ENCODE data around the gene CELF1.
"Not testable (repeated sequence)": the region's sequence is repeated elsewhere in the genome, so short reads cannot be mapped to it uniquely, and the experiment has no call there.

Gene CELF1

GRCh38 chr11:47461876-47462275, 91.1 kb downstream of the CELF1 start:
- H3F3A ChIP-seq (ENCODE audit: insufficient read depth, low read length), result no peaks in the 10 kb centered on the region
- no peak overlapping the region for H2AFZ ChIP-seq (ENCODE audit: low read length)
- H3K27me3 ChIP-seq (ENCODE audit: insufficient read depth, low read length), result no peaks in the 10 kb centered on the region
- H3K27ac ChIP-seq (ENCODE audit: low read depth, low read length, poor library complexity, severe bottlenecking), result no peak overlapping the region
- H3K4me3 ChIP-seq (ENCODE audit: low read depth, low read length, poor library complexity, severe bottlenecking), result no peak overlapping the region
- TF ChIP-seq, protein P1, sequence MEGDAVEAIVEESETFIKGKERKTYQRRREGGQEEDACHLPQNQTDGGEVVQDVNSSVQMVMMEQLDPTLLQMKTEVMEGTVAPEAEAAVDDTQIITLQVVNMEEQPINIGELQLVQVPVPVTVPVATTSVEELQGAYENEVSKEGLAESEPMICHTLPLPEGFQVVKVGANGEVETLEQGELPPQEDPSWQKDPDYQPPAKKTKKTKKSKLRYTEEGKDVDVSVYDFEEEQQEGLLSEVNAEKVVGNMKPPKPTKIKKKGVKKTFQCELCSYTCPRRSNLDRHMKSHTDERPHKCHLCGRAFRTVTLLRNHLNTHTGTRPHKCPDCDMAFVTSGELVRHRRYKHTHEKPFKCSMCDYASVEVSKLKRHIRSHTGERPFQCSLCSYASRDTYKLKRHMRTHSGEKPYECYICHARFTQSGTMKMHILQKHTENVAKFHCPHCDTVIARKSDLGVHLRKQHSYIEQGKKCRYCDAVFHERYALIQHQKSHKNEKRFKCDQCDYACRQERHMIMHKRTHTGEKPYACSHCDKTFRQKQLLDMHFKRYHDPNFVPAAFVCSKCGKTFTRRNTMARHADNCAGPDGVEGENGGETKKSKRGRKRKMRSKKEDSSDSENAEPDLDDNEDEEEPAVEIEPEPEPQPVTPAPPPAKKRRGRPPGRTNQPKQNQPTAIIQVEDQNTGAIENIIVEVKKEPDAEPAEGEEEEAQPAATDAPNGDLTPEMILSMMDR (IDR thresholded peaks at IDR 0.05; ENCODE audit: low read length), result no peak
- TF ChIP-seq EZH2 (IDR thresholded peaks at IDR 0.05; ENCODE audit: borderline replicate concordance, low read length), result no peak
- no peaks in the 10 kb centered on the region for H3K79me2 ChIP-seq (ENCODE audit: insufficient read depth, low read length)
- H3K9me3 ChIP-seq (ENCODE audit: low read length), result no peaks in the 10 kb centered on the region
- H3K9me2 ChIP-seq (ENCODE audit: low read depth, low read length), result no peaks in the 10 kb centered on the region
- H3K36me3 ChIP-seq (ENCODE audit: insufficient read depth, low read length), result peaks cover 21% of the 10 kb centered on the region; the same call in 1 of the 2 replicates
- no peak overlapping the region for H3K9ac ChIP-seq (ENCODE audit: low read length)
- H3K4me2 ChIP-seq (ENCODE audit: low read length), result no peak overlapping the region
- no peaks in the 10 kb centered on the region for H3K4me1 ChIP-seq (ENCODE audit: insufficient read depth, low read length, severe bottlenecking)
- H4K20me1 ChIP-seq (ENCODE audit: insufficient read depth, low read length), result no peaks in the 10 kb centered on the region

- no peaks in the 10 kb centered on the region for H3F3A ChIP-seq (ENCODE audit: insufficient read depth, low read length)
- H3K36me3 ChIP-seq (ENCODE audit: insufficient read depth, low read length), result peaks cover 15% of the 10 kb centered on the region; the same call in 1 of the 2 replicates
- H3K9me3 ChIP-seq (ENCODE audit: low read length), result no peaks in the 10 kb centered on the region
- no peak overlapping the region for H2AFZ ChIP-seq (ENCODE audit: low read length)
- no peaks in the 10 kb centered on the region for H4K20me1 ChIP-seq (ENCODE audit: insufficient read depth, low read length)
- H3K4me2 ChIP-seq (ENCODE audit: low read length), result no peak overlapping the region
- H3K27ac ChIP-seq (ENCODE audit: low read depth, low read length, poor library complexity, severe bottlenecking), result no peak overlapping the region
- no peaks in the 10 kb centered on the region for H3K79me2 ChIP-seq (ENCODE audit: insufficient read depth, low read length)
- TF ChIP-seq, protein P1 (IDR thresholded peaks at IDR 0.05; ENCODE audit: low read length), result no peak
- no peak for TF ChIP-seq EZH2 (IDR thresholded peaks at IDR 0.05; ENCODE audit: borderline replicate concordance, low read length)
- no peaks in the 10 kb centered on the region for H3K9me2 ChIP-seq (ENCODE audit: low read depth, low read length)
- H3K27me3 ChIP-seq (ENCODE audit: insufficient read depth, low read length), result no peaks in the 10 kb centered on the region
- H3K9ac ChIP-seq (ENCODE audit: low read length), result no peak overlapping the region
- no peak overlapping the region for H3K4me3 ChIP-seq (ENCODE audit: low read depth, low read length, poor library complexity, severe bottlenecking)
- H3K4me1 ChIP-seq (ENCODE audit: insufficient read depth, low read length, severe bottlenecking), result no peaks in the 10 kb centered on the region
Measured at GRCh38 chr11:47460571-47461235, 92.2 kb downstream of the CELF1 start.

DNA sequence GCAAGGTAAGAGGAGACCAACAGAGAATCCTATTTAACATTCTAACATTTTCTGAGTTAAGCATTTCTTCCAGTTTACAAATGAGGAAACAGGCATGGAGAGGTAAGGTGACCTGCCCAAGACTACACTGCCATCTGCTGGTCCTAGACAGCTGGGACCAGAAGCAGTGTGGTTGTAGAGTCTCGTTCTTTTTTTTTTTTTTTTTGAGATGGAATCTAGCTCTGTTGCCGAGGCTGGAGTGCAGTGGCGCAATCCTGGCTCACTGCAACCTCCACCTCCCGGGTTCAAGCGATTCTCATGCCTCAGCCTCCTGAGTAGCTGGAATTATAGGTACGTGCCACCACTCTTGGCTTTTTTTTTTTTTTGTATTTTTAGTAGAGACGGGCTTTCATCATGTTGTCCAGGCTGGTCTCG, 98.7 kb downstream of the CELF1 start:
- TF ChIP-seq, protein P1 (IDR thresholded peaks at IDR 0.05; ENCODE audit: low read length), result peak; percentile 87

More for the DNA sequence above, 98.7 kb downstream of the CELF1 start:
- H3K9ac ChIP-seq (ENCODE audit: low read length); H3K27me3 ChIP-seq (ENCODE audit: insufficient read depth, low read length); H3K4me1 ChIP-seq (ENCODE audit: insufficient read depth, low read length, severe bottlenecking); H3K9me3 ChIP-seq (ENCODE audit: low read length); H3K4me2 ChIP-seq (ENCODE audit: low read length); H3K27ac ChIP-seq (ENCODE audit: low read depth, low read length, poor library complexity, severe bottlenecking); H3K36me3 ChIP-seq (ENCODE audit: insufficient read depth, low read length); H2AFZ ChIP-seq (ENCODE audit: low read length); H3K79me2 ChIP-seq (ENCODE audit: insufficient read depth, low read length); H3K9me2 ChIP-seq (ENCODE audit: low read depth, low read length); H3K4me3 ChIP-seq (ENCODE audit: low read depth, low read length, poor library complexity, severe bottlenecking); H4K20me1 ChIP-seq (ENCODE audit: insufficient read depth, low read length); H3F3A ChIP-seq (ENCODE audit: insufficient read depth, low read length): not testable (repeated sequence)
